Activated CD4-positive, alpha-beta T cell treated with anti-CD3 and anti-CD28 coated beads, Interleukin-2, amount 10 ng/mL, durations not matched to agents 24 days and 14 days (primary cell): ENCODE measurements around the gene MTMR10. TPM values are rescaled to one million over a fixed set of nuclear protein-coding genes. Genes with fewer than 3 reads are reported as not detected.

ENCODE experiments used
- DNase-seq: peaks from one replicate; pipeline ENCODE4 v3.0.0; 2022
- H3K27ac Mint-ChIP-seq: one replicate; pipeline ENCODE4 v1.8.0; 2022; ENCODE audit warnings: mild to moderate bottlenecking, mixed read lengths
- H3K27me3 Mint-ChIP-seq: one replicate; pipeline ENCODE4 v1.8.0; 2022; ENCODE audit warnings: mixed read lengths
- H3K36me3 Mint-ChIP-seq: one replicate; pipeline ENCODE4 v1.8.0; 2022; ENCODE audit warnings: low read depth, mild to moderate bottlenecking, mixed read lengths
- H3K4me1 Mint-ChIP-seq: one replicate; pipeline ENCODE4 v1.8.0; 2021; ENCODE audit warnings: mixed read lengths
- H3K4me3 Mint-ChIP-seq: one replicate; pipeline ENCODE4 v1.8.0; 2022; ENCODE audit warnings: mild to moderate bottlenecking, moderate library complexity, mixed read lengths
- H3K9me3 Mint-ChIP-seq: one replicate; pipeline ENCODE4 v1.8.0; 2021; ENCODE audit warnings: mixed read lengths
- intact Hi-C: fragments of 100-400 bp; cut with micrococcal nuclease; formaldehyde crosslinking; loops from one replicate; pipeline ENCODE4 v1.15.1; 2023
- total RNA-seq: library from RNA; stranded (reverse); gene quantifications from 2 replicates; pipeline ENCODE4 v1.2.3, GENCODE V29; 2022

The MTMR10 gene
- total RNA-seq, 1 donor from 2014 or later: 12.3 TPM

GRCh38 chr15:30997270-30997669 is 5.8 kb upstream of the MTMR10 start:
- H3K4me1 Mint-ChIP-seq: peaks cover 4% of the 10 kb centered on the region
- intact Hi-C loops: no loop called here
- no peak overlapping the region for H3K4me3 Mint-ChIP-seq
- no peak for DNase-seq
- H3K27me3 Mint-ChIP-seq: peaks cover 36% of the 10 kb centered on the region
- no peaks in the 10 kb centered on the region for H3K36me3 Mint-ChIP-seq
- H3K27ac Mint-ChIP-seq: no peak overlapping the region
- H3K9me3 Mint-ChIP-seq: no peaks in the 10 kb centered on the region

DNA sequence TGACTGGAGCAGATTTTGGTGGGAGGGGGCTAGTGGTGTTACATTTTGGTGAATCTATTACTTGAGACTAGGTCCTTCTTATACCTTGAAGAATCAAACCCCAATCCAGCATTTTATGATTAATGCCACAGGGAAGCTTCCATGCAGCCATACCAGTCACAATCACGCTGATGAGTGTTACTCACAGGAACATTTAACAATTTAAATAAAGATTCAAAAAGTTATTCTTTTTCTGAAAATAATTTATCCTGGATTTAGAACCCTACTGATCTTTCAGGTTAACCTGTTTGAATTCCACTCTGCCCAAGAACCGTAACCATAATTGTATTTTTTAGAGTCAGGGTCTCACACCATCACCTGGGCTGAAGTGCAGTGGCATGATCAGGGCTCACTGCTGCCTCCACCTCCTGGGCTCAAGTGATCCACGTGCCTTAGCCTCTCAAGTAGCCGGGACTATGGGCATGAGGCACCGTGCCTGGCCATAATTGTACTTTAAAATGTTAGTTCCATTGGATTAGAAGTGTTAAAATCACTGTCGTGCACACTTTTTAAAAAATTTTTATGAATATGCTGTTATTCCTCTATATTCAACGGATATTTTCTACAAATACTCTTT is 929 bp upstream of the MTMR10 start:
- intact Hi-C loops: loop anchor here (5.0 kb wide), 4 partner anchors 335 to 880 kb away; partner anchors contain the start of genes KLF13 and OTUD7A
- H3K27ac Mint-ChIP-seq: peak overlapping the region; percentile 61
- peaks cover 22% of the 10 kb centered on the region for H3K4me1 Mint-ChIP-seq
- H3K27me3 Mint-ChIP-seq: peaks cover 16% of the 10 kb centered on the region
- no peak for DNase-seq
- peak overlapping the region; percentile 89 for H3K4me3 Mint-ChIP-seq
- no peaks in the 10 kb centered on the region for H3K9me3 Mint-ChIP-seq
- H3K36me3 Mint-ChIP-seq: peaks cover 5% of the 10 kb centered on the region

GRCh38 chr15:30990446-30991254 is 778 bp downstream of the MTMR10 start:
- H3K4me1 Mint-ChIP-seq: peaks cover 24% of the 10 kb centered on the region
- H3K4me3 Mint-ChIP-seq: peak overlapping the region; percentile 95
- H3K9me3 Mint-ChIP-seq: no peaks in the 10 kb centered on the region
- intact Hi-C loops: loop anchor here (1.0 to 5.0 kb wide), 6 partner anchors 86 to 882 kb away; partner anchors contain the start of genes KLF13 and OTUD7A
- H3K36me3 Mint-ChIP-seq: peaks cover 10% of the 10 kb centered on the region
- peak overlapping the region; percentile 94 for H3K27ac Mint-ChIP-seq
- DNase-seq: no peak
- H3K27me3 Mint-ChIP-seq: peaks cover 8% of the 10 kb centered on the region

DNA sequence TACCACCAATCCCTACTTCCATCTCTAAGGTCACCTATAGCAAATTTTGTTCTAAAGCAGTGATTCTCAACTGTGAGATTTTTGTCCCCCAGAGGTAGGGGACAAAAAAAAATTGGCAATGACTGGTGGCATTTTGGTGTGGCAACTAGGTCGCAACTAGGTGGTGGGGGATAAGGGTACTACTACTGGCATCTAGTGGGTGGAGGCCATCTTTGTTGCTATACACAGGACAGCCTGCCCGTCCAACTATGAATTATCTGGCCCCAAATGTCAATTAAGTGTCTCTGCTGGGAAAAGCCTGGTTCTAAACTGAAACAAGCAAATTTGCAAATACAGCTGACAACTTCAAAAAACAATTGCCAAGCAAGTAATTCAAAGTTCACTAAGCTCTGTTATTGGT is 1.4 kb downstream of the MTMR10 start:
- Mint-ChIP-seq H3K27me3 (peaks cover 5% of the 10 kb centered on the region), H3K4me3 (peak overlapping the region; percentile 95), H3K27ac (no peak overlapping the region), H3K9me3 (no peaks in the 10 kb centered on the region), H3K36me3 (peaks cover 15% of the 10 kb centered on the region), H3K4me1 (peaks cover 27% of the 10 kb centered on the region)
- DNase-seq: no peak
- intact Hi-C loops: loop anchor here (2.0 to 5.0 kb wide), 5 partner anchors 85 to 882 kb away; partner anchors contain the start of genes KLF13 and OTUD7A

- Mint-ChIP-seq H3K27ac (no peak overlapping the region), H3K36me3 (peaks cover 26% of the 10 kb centered on the region), H3K27me3 (no peaks in the 10 kb centered on the region), H3K9me3 (no peaks in the 10 kb centered on the region), H3K4me1 (peaks cover 25% of the 10 kb centered on the region), H3K4me3 (no peak overlapping the region)
- intact Hi-C loops: no loop called here
- no peak for DNase-seq
These were observed 6.3 kb downstream of the MTMR10 start for GRCh38 chr15:30985081-30985531.

DNA sequence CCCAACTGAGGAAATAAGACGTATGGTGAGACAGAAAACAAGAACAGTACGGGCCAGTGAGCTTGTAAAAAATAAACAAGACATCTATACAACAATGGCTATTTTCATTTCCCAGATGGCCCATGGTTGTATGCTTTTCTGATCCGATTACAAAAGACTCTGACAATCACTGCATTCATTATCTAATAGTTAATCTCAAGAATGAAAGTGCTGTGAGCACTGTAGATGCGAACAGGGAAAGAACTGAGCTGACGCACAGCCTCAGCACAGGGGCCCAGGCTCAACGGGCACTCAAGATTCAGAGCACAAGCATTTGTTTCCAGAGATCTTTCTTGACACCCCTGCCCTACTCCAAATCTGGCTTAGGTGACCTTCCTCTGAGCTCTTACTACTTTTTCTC is 6.9 kb downstream of the MTMR10 start:
- Mint-ChIP-seq H3K4me3 (no peak overlapping the region), H3K27ac (no peak overlapping the region), H3K9me3 (no peaks in the 10 kb centered on the region), H3K4me1 (peaks cover 26% of the 10 kb centered on the region), H3K36me3 (peaks cover 31% of the 10 kb centered on the region), H3K27me3 (no peaks in the 10 kb centered on the region)
- DNase-seq: no peak
- intact Hi-C loops: no loop called here

DNA sequence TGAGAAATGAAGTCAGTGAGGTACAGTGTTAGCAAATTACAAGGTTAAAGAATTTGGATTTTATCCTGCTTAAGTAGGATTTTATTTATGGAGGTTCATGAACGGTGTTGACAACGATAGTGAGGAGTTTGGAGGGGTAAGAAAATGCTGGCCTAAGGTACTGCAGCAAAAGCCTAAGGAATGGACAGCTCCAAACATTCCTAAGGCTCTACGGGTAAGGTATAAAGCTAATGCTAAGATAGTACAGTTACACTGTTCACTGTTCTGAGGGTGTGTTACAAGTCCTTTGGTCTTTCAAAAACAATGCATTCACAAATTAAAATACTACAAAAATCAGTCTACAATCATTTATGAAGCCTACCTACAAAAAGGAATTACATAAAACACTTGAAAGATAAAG is 7.3 kb downstream of the MTMR10 start:
- no peak overlapping the region for H3K27ac Mint-ChIP-seq
- no peak overlapping the region for H3K4me3 Mint-ChIP-seq
- H3K36me3 Mint-ChIP-seq: peaks cover 34% of the 10 kb centered on the region
- H3K27me3 Mint-ChIP-seq: no peaks in the 10 kb centered on the region
- no peaks in the 10 kb centered on the region for H3K9me3 Mint-ChIP-seq
- peaks cover 29% of the 10 kb centered on the region for H3K4me1 Mint-ChIP-seq
- DNase-seq: no peak
- intact Hi-C loops: no loop called here

GRCh38 chr15:30979457-30979856 is 12.0 kb downstream of the MTMR10 start:
- H3K9me3 Mint-ChIP-seq: no peaks in the 10 kb centered on the region
- intact Hi-C loops: no loop called here
- no peaks in the 10 kb centered on the region for H3K27me3 Mint-ChIP-seq
- H3K36me3 Mint-ChIP-seq: peaks cover 27% of the 10 kb centered on the region
- no peak for DNase-seq
- H3K4me3 Mint-ChIP-seq: no peak overlapping the region
- peaks cover 20% of the 10 kb centered on the region for H3K4me1 Mint-ChIP-seq
- H3K27ac Mint-ChIP-seq: no peak overlapping the region

- Mint-ChIP-seq H3K27ac (no peak overlapping the region), H3K4me1 (peaks cover 14% of the 10 kb centered on the region), H3K4me3 (no peak overlapping the region), H3K36me3 (peaks cover 33% of the 10 kb centered on the region), H3K27me3 (no peaks in the 10 kb centered on the region), H3K9me3 (no peaks in the 10 kb centered on the region)
- no peak for DNase-seq
- intact Hi-C loops: no loop called here
These were observed 13.1 kb downstream of the MTMR10 start for GRCh38 chr15:30978328-30978727.

- no peak overlapping the region for H3K27ac Mint-ChIP-seq
- intact Hi-C loops: no loop called here
- peaks cover 43% of the 10 kb centered on the region for H3K36me3 Mint-ChIP-seq
- H3K4me3 Mint-ChIP-seq: no peak overlapping the region
- peaks cover 12% of the 10 kb centered on the region for H3K4me1 Mint-ChIP-seq
- no peaks in the 10 kb centered on the region for H3K9me3 Mint-ChIP-seq
- no peak for DNase-seq
- no peaks in the 10 kb centered on the region for H3K27me3 Mint-ChIP-seq
These were observed 17.3 kb downstream of the MTMR10 start for GRCh38 chr15:30974112-30974511.

DNA sequence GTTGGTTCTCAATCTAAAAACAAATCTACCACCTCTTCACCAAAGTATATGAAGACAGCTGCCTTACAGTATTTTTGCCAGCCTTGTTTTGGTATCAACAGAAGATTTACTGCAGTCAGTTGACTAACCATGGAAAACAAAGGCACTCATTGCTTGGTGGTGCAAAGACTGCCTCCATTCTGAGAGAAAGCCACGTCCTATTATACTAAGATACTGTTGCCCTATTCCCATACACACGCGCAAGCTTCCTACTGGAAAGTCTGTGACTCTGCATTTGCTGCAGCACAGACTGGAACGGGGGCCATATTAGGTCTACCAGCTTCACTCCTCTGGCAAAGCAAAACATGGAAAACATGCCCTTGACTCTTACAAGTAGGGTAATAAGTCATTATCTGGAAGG is 18.0 kb downstream of the MTMR10 start:
- no peak for DNase-seq
- H3K27ac Mint-ChIP-seq: no peak overlapping the region
- no peaks in the 10 kb centered on the region for H3K27me3 Mint-ChIP-seq
- peaks cover 11% of the 10 kb centered on the region for H3K4me1 Mint-ChIP-seq
- H3K36me3 Mint-ChIP-seq: peaks cover 42% of the 10 kb centered on the region
- H3K4me3 Mint-ChIP-seq: no peak overlapping the region
- intact Hi-C loops: no loop called here
- H3K9me3 Mint-ChIP-seq: no peaks in the 10 kb centered on the region

DNA sequence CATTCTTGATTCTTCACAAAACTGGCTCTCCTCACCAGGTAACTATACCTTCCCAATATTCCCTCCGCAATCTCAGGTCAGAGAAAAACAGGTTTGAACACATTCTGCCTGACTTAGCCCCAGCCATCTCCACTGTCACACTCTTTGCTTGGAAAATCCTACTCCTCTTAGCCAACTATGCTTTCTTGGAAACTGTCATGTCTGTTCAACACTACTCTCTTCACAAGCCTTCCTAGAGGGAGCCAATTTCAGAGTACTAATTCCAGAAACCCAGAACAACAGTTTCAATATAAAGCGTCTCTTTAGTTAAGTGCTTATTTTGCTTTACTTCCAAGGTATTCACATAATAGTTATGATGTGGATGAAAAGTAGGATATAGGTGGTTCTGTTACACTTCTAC is 21.7 kb downstream of the MTMR10 start:
- intact Hi-C loops: no loop called here
- Mint-ChIP-seq H3K27me3 (no peaks in the 10 kb centered on the region), H3K4me1 (peaks cover 11% of the 10 kb centered on the region), H3K9me3 (no peaks in the 10 kb centered on the region), H3K36me3 (peaks cover 41% of the 10 kb centered on the region), H3K27ac (no peak overlapping the region), H3K4me3 (no peak overlapping the region)
- no peak for DNase-seq

GRCh38 chr15:30963681-30964080 is 27.7 kb downstream of the MTMR10 start:
- H3K36me3 Mint-ChIP-seq: peaks cover 28% of the 10 kb centered on the region
- peaks cover 9% of the 10 kb centered on the region for H3K4me1 Mint-ChIP-seq
- H3K4me3 Mint-ChIP-seq: no peak overlapping the region
- no peaks in the 10 kb centered on the region for H3K27me3 Mint-ChIP-seq
- DNase-seq: no peak
- intact Hi-C loops: no loop called here
- no peaks in the 10 kb centered on the region for H3K9me3 Mint-ChIP-seq
- no peak overlapping the region for H3K27ac Mint-ChIP-seq

GRCh38 chr15:30962659-30963058 is 28.8 kb downstream of the MTMR10 start:
- Mint-ChIP-seq H3K4me3 (no peak overlapping the region), H3K4me1 (peaks cover 8% of the 10 kb centered on the region), H3K27ac (peak overlapping the region; percentile 67), H3K36me3 (peaks cover 33% of the 10 kb centered on the region), H3K27me3 (no peaks in the 10 kb centered on the region), H3K9me3 (no peaks in the 10 kb centered on the region)
- intact Hi-C loops: no loop called here
- no peak for DNase-seq
